Suprapubic skin (tissue), 4 donors: ENCODE results near the gene STK32B.

ENCODE experiments used
- EP300 ChIP-seq: sonication (generic); formaldehyde crosslinking; IDR thresholded peaks from one replicate; pipeline ENCODE4 v1.6.1; 2017; ENCODE audit warnings: antibody characterized with exemption
- POLR2A ChIP-seq, 2 donors: fragments of 450-650 bp; IDR thresholded peaks; one replicate each; pipeline ENCODE4 v1.6.1; 2017; ENCODE audit warnings: antibody characterized with exemption in 2 of 2, mild to moderate bottlenecking in 2 of 2, moderate library complexity in 2 of 2
- POLR2AphosphoS5 ChIP-seq, 3 donors: sonication (generic); formaldehyde crosslinking; IDR thresholded peaks; one replicate each; pipeline ENCODE4 v1.6.1; 2017; ENCODE audit warnings: antibody characterized with exemption in 3 of 3
- TF ChIP-seq, protein P1 (sequence below), 2 donors: fragments of 200-600 bp in 1 of 2; fragments of 450-650 bp in 1 of 2; sonication (generic) in 1 of 2; IDR thresholded peaks; one replicate each; pipeline ENCODE4 v1.5.1; 2016 to 2019; ENCODE audit warnings: antibody characterized with exemption in 2 of 2, mild to moderate bottlenecking in 1 of 2, moderate library complexity in 1 of 2

DNA sequence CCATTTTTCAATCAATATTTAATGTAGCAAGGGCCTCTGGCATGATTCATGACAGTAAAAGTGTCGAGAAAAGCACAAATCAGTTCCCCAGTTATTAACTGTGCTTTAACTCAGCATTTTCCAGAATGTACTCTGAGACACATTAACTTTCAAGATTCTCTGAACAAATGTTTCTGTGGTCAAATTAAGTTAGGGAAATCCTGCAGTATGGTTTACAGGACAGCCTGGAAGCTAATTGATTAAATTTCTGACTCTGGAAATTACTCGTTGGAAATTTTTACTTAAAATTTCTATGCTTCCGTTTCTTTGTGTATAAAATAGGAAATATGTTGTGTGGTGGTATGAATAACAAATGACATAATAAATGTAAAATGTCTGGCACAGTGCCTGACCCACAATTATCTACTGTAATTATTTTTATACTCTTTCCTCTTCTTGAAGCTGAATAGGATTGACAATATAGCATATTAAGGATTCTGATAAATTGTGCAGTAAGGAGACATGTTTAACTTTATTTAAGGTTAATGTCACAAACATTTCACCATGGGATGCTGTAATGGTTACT is 33.7 kb downstream of the STK32B start:
- TF ChIP-seq, protein P1, sequence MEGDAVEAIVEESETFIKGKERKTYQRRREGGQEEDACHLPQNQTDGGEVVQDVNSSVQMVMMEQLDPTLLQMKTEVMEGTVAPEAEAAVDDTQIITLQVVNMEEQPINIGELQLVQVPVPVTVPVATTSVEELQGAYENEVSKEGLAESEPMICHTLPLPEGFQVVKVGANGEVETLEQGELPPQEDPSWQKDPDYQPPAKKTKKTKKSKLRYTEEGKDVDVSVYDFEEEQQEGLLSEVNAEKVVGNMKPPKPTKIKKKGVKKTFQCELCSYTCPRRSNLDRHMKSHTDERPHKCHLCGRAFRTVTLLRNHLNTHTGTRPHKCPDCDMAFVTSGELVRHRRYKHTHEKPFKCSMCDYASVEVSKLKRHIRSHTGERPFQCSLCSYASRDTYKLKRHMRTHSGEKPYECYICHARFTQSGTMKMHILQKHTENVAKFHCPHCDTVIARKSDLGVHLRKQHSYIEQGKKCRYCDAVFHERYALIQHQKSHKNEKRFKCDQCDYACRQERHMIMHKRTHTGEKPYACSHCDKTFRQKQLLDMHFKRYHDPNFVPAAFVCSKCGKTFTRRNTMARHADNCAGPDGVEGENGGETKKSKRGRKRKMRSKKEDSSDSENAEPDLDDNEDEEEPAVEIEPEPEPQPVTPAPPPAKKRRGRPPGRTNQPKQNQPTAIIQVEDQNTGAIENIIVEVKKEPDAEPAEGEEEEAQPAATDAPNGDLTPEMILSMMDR (IDR thresholded peaks at IDR 0.05): no peak
- TF ChIP-seq POLR2A (IDR thresholded peaks at IDR 0.05) (no peak), EP300 (no peak), POLR2AphosphoS5 (IDR thresholded peaks at IDR 0.05) (no peak)
